Endothelial cell of umbilical vein (primary cell): ENCODE data around the gene DHX30. TPM values are rescaled to one million over a fixed set of nuclear protein-coding genes. Genes with fewer than 3 reads are reported as not detected.

Source experiments
- BruUV-seq: library from RNA; stranded (reverse); fragments of 400-500 nt; replicated peaks from 2 replicates; lab custom pipeline; 2021; lab: Mats Ljungman, UMichigan
- CTCF ChIA-PET: fragments of 300-600, 350-600 bp; sonication (Branson Sonifier 250); formaldehyde crosslinking; loops from one replicate; lab custom pipeline; 2021; ENCODE audit warnings: antibody characterized with exemption, inconsistent platforms; lab: Charles Lee
- POLR2A ChIA-PET: fragments of 300-600, 350-600 bp; sonication (Branson Sonifier 250); formaldehyde crosslinking; loops from one replicate; lab custom pipeline; 2021; ENCODE audit warnings: antibody characterized with exemption, inconsistent platforms; lab: Charles Lee
- DNase-seq: peaks from one replicate; pipeline ENCODE4 v3.0.0-alpha.2; 2011; ENCODE audit warnings: low read depth, low spot score
- FAIRE-seq: peaks from 2 replicates; lab custom pipeline; 2011; peaks lifted over from hg19 to GRCh38; lab: Jason Lieb, UNC
- H2AFZ ChIP-seq: 2 replicates; pipeline ENCODE4 v1.6.0; 2012; ENCODE audit warnings: low read depth, low read length, control low read depth, inconsistent platforms
- H3K27ac ChIP-seq: 2 replicates; pipeline ENCODE4 v1.5.1; 2011; ENCODE audit warnings: low read depth, mild to moderate bottlenecking, control low read depth, low read length, moderate library complexity; ENCODE audit not compliant: insufficient read depth
- H3K27me3 ChIP-seq, 2 experiments: 2 replicates each; pipeline versions ENCODE4 v1.6.0 to v1.6.1; 2011; ENCODE audit warnings: low read length in 2 of 2, mixed read lengths in 1 of 2; ENCODE audit not compliant: control insufficient read depth in 2 of 2, insufficient read depth in 2 of 2
- H3K36me3 ChIP-seq, 2 experiments: 2 replicates in 1 of 2; 3 replicates in 1 of 2; pipeline ENCODE4 v1.5.1; 2011; ENCODE audit warnings: low read length in 2 of 2, mild to moderate bottlenecking in 1 of 2, moderate library complexity in 1 of 2; ENCODE audit not compliant: control insufficient read depth in 2 of 2, insufficient read depth in 2 of 2; ENCODE audit errors: extremely low read depth in 1 of 2
- H3K4me1 ChIP-seq: 3 replicates; pipeline ENCODE4 v1.5.1; 2011; ENCODE audit warnings: mild to moderate bottlenecking, low read length; ENCODE audit not compliant: control insufficient read depth, insufficient read depth; ENCODE audit errors: extremely low read depth
- H3K4me2 ChIP-seq: 2 replicates; pipeline ENCODE4 v1.6.1; 2011; ENCODE audit warnings: low read length, control low read depth, mixed read lengths; ENCODE audit not compliant: insufficient read depth
- H3K4me3 ChIP-seq, 3 experiments: fragments of 200-600 bp in 1 of 3; sonication (generic), shearing (Covaris generic) in 1 of 3; replicated peaks in 1 of 3; 2 replicates each; pipeline ENCODE4 v1.5.1; 2011 to 2016; ENCODE audit warnings: control low read depth in 3 of 3, low read length in 3 of 3, mild to moderate bottlenecking in 2 of 3, inconsistent platforms in 1 of 3, low read depth in 1 of 3, moderate library complexity in 1 of 3; ENCODE audit not compliant: insufficient read depth in 1 of 3
- H3K79me2 ChIP-seq: 2 replicates; pipeline ENCODE4 v1.6.0; 2012; ENCODE audit warnings: low read length, inconsistent platforms; ENCODE audit not compliant: control insufficient read depth, insufficient read depth
- H3K9ac ChIP-seq: replicated peaks from 2 replicates; pipeline ENCODE3; 2011; ENCODE audit warnings: low read length, control low read depth; ENCODE audit not compliant: insufficient read depth; ENCODE audit errors: extremely low read depth
- H3K9me1 ChIP-seq: replicated peaks from 3 replicates; pipeline ENCODE4 v1.6.0; 2011; ENCODE audit warnings: mild to moderate bottlenecking, low read length; ENCODE audit not compliant: control insufficient read depth, insufficient read depth; ENCODE audit errors: extremely low read depth
- H3K9me3 ChIP-seq: replicated peaks from 2 replicates; pipeline ENCODE4 v1.5.1; 2012; ENCODE audit warnings: low read length, inconsistent platforms; ENCODE audit not compliant: control insufficient read depth, insufficient read depth
- H4K20me1 ChIP-seq: replicated peaks from 2 replicates; pipeline ENCODE3; 2011; ENCODE audit warnings: mild to moderate bottlenecking, low read length; ENCODE audit not compliant: control insufficient read depth, insufficient read depth; ENCODE audit errors: extremely low read depth
- CTCF ChIP-seq, 2 donors: IDR thresholded peaks; 1 replicate in 1 of 2; 2 replicates in 1 of 2; pipeline ENCODE4 v1.5.1; 2011; ENCODE audit warnings: low read length in 2 of 2, mild to moderate bottlenecking in 2 of 2, moderate library complexity in 2 of 2, control low read depth in 1 of 2, inconsistent platforms in 1 of 2, low read depth in 1 of 2; ENCODE audit not compliant: insufficient read depth in 1 of 2; ENCODE audit errors: extremely low read depth in 1 of 2
- EZH2 ChIP-seq: IDR thresholded peaks from 2 replicates; pipeline ENCODE4 v1.6.1; 2012; ENCODE audit warnings: borderline replicate concordance, low read depth, mild to moderate bottlenecking, moderate library complexity, low read length, inconsistent platforms; ENCODE audit not compliant: severe bottlenecking
- GATA2 ChIP-seq: IDR thresholded peaks from 2 replicates; pipeline ENCODE4 v1.7.0; 2011; ENCODE audit warnings: low read depth, mild to moderate bottlenecking, moderate library complexity, mixed read lengths, low read length; ENCODE audit not compliant: insufficient read length, insufficient read depth
- JUN ChIP-seq: IDR thresholded peaks from 2 replicates; pipeline ENCODE4 v1.6.1; 2011; ENCODE audit warnings: borderline replicate concordance, low read depth; ENCODE audit not compliant: insufficient read length, insufficient read depth
- MAX ChIP-seq: IDR thresholded peaks from 2 replicates; pipeline ENCODE4 v1.6.1; 2011; ENCODE audit not compliant: insufficient read depth, insufficient read length
- POLR2A ChIP-seq: IDR thresholded peaks from 2 replicates; pipeline ENCODE4 v1.6.1; 2012; ENCODE audit warnings: low read depth, mild to moderate bottlenecking, control low read depth, low read length
- POLR2AphosphoS5 ChIP-seq: IDR thresholded peaks from 2 replicates; pipeline ENCODE4 v1.6.1; 2012; ENCODE audit warnings: low read depth, mild to moderate bottlenecking, control low read depth, low read length, moderate library complexity; ENCODE audit not compliant: insufficient read depth
- dilution Hi-C: fragments of 300-500 bp; cut with MboI; formaldehyde crosslinking; loops from one replicate; pipeline ENCODE4 v1.15.0; 2019; ENCODE audit warnings: low sequenced_read_pairs; ENCODE audit not compliant: extremely low pct_ligation_motif_present
- intact Hi-C: fragments of 100-400 bp; cut with micrococcal nuclease; formaldehyde crosslinking; loops from one replicate; pipeline ENCODE4 v1.10.0; 2022
- polyA plus RNA-seq, 4 experiments: library from polyadenylated mRNA; depleted of rRNA in 3 of 4; stranded (reverse) in 3 of 4; unstranded in 1 of 4; fragments of >200 nt; gene quantifications; 2 replicates each; pipeline versions ENCODE4 v1.2.1 to v1.2.3, GENCODE V29; 2011 to 2012; ENCODE audit warnings: missing spikeins in 1 of 4
- total RNA-seq: library from RNA; stranded (reverse); gene quantifications from 2 replicates; pipeline ENCODE4 v1.2.3, GENCODE V29; 2021

DHX30 gene
- total and polyA plus RNA-seq, 2 donors (not counting 3 experiments of a cell fraction or from before 2014, with no cell fraction given): 79.0 to 86.9 TPM

- intact Hi-C loops: no loop called here
- Histone ChIP-seq H3K4me3 (no peak overlapping the region), H3K9me3 (no peaks in the 10 kb centered on the region), H3K79me2 (peaks cover 5% of the 10 kb centered on the region), H2AFZ (no peak overlapping the region), H3K27me3 (no peaks in the 10 kb centered on the region), H3K4me1 (peaks cover 16% of the 10 kb centered on the region), H3K36me3 (peaks cover 3 to 6% of the 10 kb centered on the region in 2 experiments), H3K4me2 (no peak overlapping the region), H4K20me1 (no peaks in the 10 kb centered on the region), H3K9me1 (no peaks in the 10 kb centered on the region), H3K9ac (no peak overlapping the region), H3K27ac (no peak overlapping the region)
- TF ChIP-seq MAX (no peak), POLR2A (no peak), JUN (no peak), CTCF (IDR thresholded peaks at IDR 0.05; ENCODE audit: extremely low read depth in 1 of 2, insufficient read depth in 1 of 2, low read depth in 1 of 2, low read length in 2 of 2) (no peak), EZH2 (no peak), POLR2AphosphoS5 (no peak), GATA2 (no peak)
- no peak for DNase-seq
- no TSS peak for BruUV-seq
- ChIA-PET POLR2A (no interaction called here), CTCF (interaction anchor here (1.0 to 1.5 kb wide), 7 partner anchors 11 to 269 kb away, joined by 3 to 7 read pairs (median 3); no protein-coding TSS in a partner anchor)
- dilution Hi-C loops: no loop called here
- no peak for FAIRE-seq
These were observed 79.4 kb downstream of the DHX30 start for GRCh38 chr3:47882338-47882737.
